KMS-11 (cell line): ENCODE measurements around the gene NXT1.
"Not testable (repeated sequence)": the region's sequence is repeated elsewhere in the genome, so short reads cannot be mapped to it uniquely, and the experiment has no call there.

ENCODE experiments used
- H2AFZ ChIP-seq: fragments of 200-600 bp; sonication (generic); 2 replicates; pipeline ENCODE4 v1.6.1; 2016; ENCODE audit warnings: antibody characterized with exemption, mixed run types, low read depth
- H3K27ac ChIP-seq: fragments of 200-600 bp; sonication (generic); 2 replicates; pipeline ENCODE4 v1.6.1; 2016; ENCODE audit warnings: mild to moderate bottlenecking, mixed run types
- H3K27me3 ChIP-seq: fragments of 200-600 bp; sonication (generic); 2 replicates; pipeline ENCODE4 v1.6.1; 2017; ENCODE audit warnings: mild to moderate bottlenecking, low read depth, mixed run types, moderate library complexity; ENCODE audit not compliant: insufficient read depth
- H3K36me3 ChIP-seq: fragments of 200-600 bp; sonication (generic); 2 replicates; pipeline ENCODE4 v1.6.1; 2017; ENCODE audit warnings: mild to moderate bottlenecking, mixed run types; ENCODE audit not compliant: insufficient read depth
- H3K4me1 ChIP-seq: fragments of 200-600 bp; sonication (generic); 2 replicates; pipeline ENCODE4 v1.6.1; 2016; ENCODE audit warnings: mild to moderate bottlenecking, low read depth, mixed run types; ENCODE audit not compliant: poor library complexity, severe bottlenecking
- H3K4me2 ChIP-seq: fragments of 200-600 bp; sonication (generic); 2 replicates; pipeline ENCODE4 v1.7.0; 2016; ENCODE audit warnings: mild to moderate bottlenecking, mixed run types
- H3K4me3 ChIP-seq: fragments of 200-600 bp; sonication (generic); IDR thresholded peaks from 2 replicates; pipeline ENCODE4 v1.6.1; 2017; ENCODE audit warnings: low read depth, low read length, mixed read lengths; ENCODE audit not compliant: insufficient read depth
- H3K79me2 ChIP-seq: fragments of 200-600 bp; sonication (generic); 2 replicates; pipeline ENCODE4 v1.6.1; 2016; ENCODE audit warnings: low read depth, mixed run types; ENCODE audit not compliant: insufficient read depth
- H3K9ac ChIP-seq: fragments of 200-600 bp; sonication (generic); 2 replicates; pipeline ENCODE4 v1.6.1; 2016; ENCODE audit warnings: mild to moderate bottlenecking, mixed run types
- H4K20me1 ChIP-seq: fragments of 200-600 bp; sonication (generic); 2 replicates; pipeline ENCODE4 v1.6.1; 2016; ENCODE audit warnings: mild to moderate bottlenecking, mixed run types; ENCODE audit not compliant: insufficient read depth
- CTCF ChIP-seq: fragments of 200-600 bp; sonication (generic); conservative IDR thresholded peaks from 2 replicates; pipeline ENCODE4 v1.6.1; 2017; ENCODE audit warnings: low read depth, mild to moderate bottlenecking, antibody characterized with exemption, low read length, moderate library complexity, mixed read lengths

The NXT1 gene

GRCh38 chr20:23303325-23304102 lies 47.1 kb upstream of the NXT1 start:
- Histone ChIP-seq H3K36me3 (no peaks in the 10 kb centered on the region), H3K79me2 (no peaks in the 10 kb centered on the region), H3K9ac (no peak overlapping the region), H3K4me3 (no peak overlapping the region), H4K20me1 (no peaks in the 10 kb centered on the region), H3K27ac (no peak overlapping the region), H3K4me1 (no peaks in the 10 kb centered on the region), H3K27me3 (no peaks in the 10 kb centered on the region), H2AFZ (no peak overlapping the region), H3K4me2 (no peak overlapping the region)
- no peak for TF ChIP-seq CTCF

- TF ChIP-seq CTCF: no peak
- Histone ChIP-seq H3K4me2 (no peak overlapping the region), H3K9ac (no peak overlapping the region)
These were observed 46.0 kb upstream of the NXT1 start for GRCh38 chr20:23304616-23305015.

GRCh38 chr20:23305098-23305497 lies 45.5 kb upstream of the NXT1 start:
- no peak overlapping the region for H3K4me2 ChIP-seq
- H3K27me3 ChIP-seq: no peaks in the 10 kb centered on the region
- no peak overlapping the region for H3K27ac ChIP-seq
- no peak overlapping the region for H2AFZ ChIP-seq
- H3K36me3 ChIP-seq: no peaks in the 10 kb centered on the region
- H3K4me1 ChIP-seq: no peaks in the 10 kb centered on the region
- no peaks in the 10 kb centered on the region for H3K79me2 ChIP-seq
- H3K4me3 ChIP-seq: no peak overlapping the region
- H4K20me1 ChIP-seq: no peaks in the 10 kb centered on the region
- TF ChIP-seq CTCF: no peak
- H3K9ac ChIP-seq: no peak overlapping the region

More at GRCh38 chr20:23304616-23305015, 46.0 kb upstream of the NXT1 start:
- no peak overlapping the region for H3K4me3 ChIP-seq
- no peaks in the 10 kb centered on the region for H4K20me1 ChIP-seq
- no peaks in the 10 kb centered on the region for H3K4me1 ChIP-seq
- H3K27ac ChIP-seq: no peak overlapping the region
- no peaks in the 10 kb centered on the region for H3K36me3 ChIP-seq
- H3K27me3 ChIP-seq: no peaks in the 10 kb centered on the region
- H2AFZ ChIP-seq: no peak overlapping the region
- H3K79me2 ChIP-seq: no peaks in the 10 kb centered on the region

- H3K36me3 ChIP-seq, H3K27ac ChIP-seq, H2AFZ ChIP-seq, H3K4me1 ChIP-seq, H3K4me2 ChIP-seq, H3K27me3 ChIP-seq, H3K79me2 ChIP-seq, H4K20me1 ChIP-seq, H3K9ac ChIP-seq, H3K4me3 ChIP-seq: not testable (repeated sequence)
These were observed 43.2 kb upstream of the NXT1 start for GRCh38 chr20:23307393-23307792.

GRCh38 chr20:23308024-23308423 lies 42.6 kb upstream of the NXT1 start:
- H4K20me1 ChIP-seq: no peaks in the 10 kb centered on the region
- no peaks in the 10 kb centered on the region for H3K27me3 ChIP-seq
- no peaks in the 10 kb centered on the region for H3K79me2 ChIP-seq
- H3K36me3 ChIP-seq: no peaks in the 10 kb centered on the region
- H3K4me3 ChIP-seq: no peak overlapping the region
- no peaks in the 10 kb centered on the region for H3K4me1 ChIP-seq
- no peak for TF ChIP-seq CTCF
- no peak overlapping the region for H2AFZ ChIP-seq
- no peak overlapping the region for H3K27ac ChIP-seq
- H3K9ac ChIP-seq: no peak overlapping the region
- H3K4me2 ChIP-seq: no peak overlapping the region
